Measurements from ENCODE around the gene GOLT1A.

Gene GOLT1A

GRCh38 chr1:204216880-204217647 lies 3.3 kb upstream of the GOLT1A start:
- no peak for DNase-seq

DNA sequence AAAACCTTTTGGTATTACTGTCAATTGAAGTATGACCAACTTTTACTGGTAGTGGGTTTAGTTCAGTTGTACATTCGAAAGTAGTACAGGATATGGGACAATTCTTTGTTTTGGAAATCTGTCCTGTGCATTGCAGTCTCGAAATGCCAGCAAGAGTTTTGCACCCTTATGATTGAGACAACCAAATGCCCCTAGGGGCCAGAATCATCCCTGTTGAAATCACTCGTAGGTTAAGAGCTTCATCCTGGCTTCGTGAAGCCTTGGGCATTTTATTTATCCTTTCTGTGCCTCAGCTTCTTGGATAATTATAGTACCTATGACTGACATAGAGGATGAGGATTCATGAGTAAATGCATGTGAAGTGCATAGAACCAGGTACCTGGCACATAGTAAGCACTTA lies 2.4 kb upstream of the GOLT1A start:
- DNase-seq = no peak

DNA sequence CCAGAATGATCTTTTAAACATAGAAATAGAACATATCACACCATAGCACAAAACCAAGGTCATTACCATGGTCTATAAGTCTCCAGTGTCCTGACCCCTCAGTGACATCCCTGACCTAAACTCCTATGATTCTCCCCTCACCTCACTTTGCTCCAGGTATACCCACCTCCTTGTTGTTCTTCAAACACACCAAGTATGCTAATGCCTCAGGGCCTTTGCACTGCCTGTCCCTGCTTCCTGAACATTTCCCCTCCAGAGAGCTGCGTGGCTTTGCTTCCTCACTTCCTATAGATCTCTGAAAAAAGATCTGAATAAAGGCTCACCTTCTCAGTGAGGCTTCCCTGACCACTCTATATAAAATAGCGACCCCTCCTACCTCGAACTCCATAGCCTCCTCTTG lies 1.1 kb downstream of the GOLT1A start:
- no peak for DNase-seq

DNA sequence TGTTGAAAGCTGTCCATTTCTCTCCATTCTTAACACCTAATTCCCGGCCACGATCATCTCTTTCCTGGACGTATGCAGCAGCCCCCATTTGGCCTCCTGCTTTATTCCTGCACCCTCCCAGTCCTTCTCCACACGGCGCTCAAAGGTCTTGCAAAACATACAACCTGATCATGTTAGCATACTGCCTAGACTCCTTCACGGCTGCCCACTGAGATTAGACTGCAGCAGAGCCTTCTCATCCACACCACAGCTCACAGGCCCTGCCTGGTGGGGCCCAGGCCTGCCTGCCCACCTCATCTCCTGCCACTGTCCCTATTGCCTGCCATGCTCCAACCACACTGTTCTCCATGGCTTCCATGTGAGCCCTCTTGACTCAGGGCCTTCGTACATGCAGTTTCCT lies 2.7 kb downstream of the GOLT1A start:
- DNase-seq = no peak

DNA sequence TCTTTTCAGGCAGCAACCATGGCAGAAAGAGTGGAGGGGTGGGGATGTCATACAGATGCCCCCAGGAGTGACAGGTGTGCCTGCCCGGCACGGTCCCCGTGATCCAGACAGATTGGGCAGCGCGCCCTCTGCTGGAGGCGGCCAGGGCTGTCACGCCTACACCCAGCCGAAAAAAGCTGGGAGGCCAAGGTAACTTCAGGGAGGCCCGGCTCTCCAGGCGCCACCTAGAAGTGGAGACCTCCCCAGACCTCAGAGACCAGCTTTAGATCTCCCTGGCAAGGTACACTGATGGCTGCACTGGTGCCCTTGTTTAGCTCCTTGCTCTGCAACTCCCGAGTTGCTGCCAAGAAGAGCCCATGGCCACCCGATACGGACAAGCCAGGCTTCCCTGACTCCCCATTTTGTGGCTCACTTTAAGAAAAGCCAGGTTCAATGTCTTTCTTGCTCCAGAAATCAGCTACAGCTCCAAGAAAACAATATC lies 6.6 kb downstream of the GOLT1A start:
- peak; percentile 24 for DNase-seq

- no peak for DNase-seq
Observed at GRCh38 chr1:204206121-204206520, 7.7 kb downstream of the GOLT1A start.

- DNase-seq = no peak
Observed at GRCh38 chr1:204205486-204205885, 8.3 kb downstream of the GOLT1A start.

DNA sequence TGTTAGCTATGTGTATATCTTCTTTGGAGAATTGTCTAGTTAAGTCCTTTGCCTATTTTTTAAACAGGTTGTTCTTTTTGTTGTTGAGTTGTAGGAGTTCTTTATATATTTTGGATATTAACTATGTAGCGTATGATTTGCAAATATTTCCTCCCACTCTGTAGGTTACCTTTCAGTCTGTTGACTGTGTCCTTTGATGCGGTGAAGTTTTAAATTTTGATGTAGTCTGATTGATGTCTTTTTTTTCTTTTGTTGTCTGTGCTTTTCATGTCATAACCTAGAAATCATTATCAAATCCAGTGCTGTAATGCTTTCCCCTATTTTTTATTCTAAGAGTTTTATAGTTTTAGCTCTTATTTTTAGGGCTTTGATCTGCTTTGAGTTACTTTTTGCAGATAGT lies 8.8 kb downstream of the GOLT1A start:
- no peak for DNase-seq

GRCh38 chr1:204203206-204203767 lies 10.5 kb downstream of the GOLT1A start:
- DNase-seq = no peak

- DNase-seq = no peak
Observed at GRCh38 chr1:204202481-204202880, 11.3 kb downstream of the GOLT1A start.

- no peak for DNase-seq
Observed at GRCh38 chr1:204201348-204202040, 12.3 kb downstream of the GOLT1A start.

- no peak for DNase-seq
Observed at GRCh38 chr1:204199579-204199978, 14.2 kb downstream of the GOLT1A start.

- no peak for DNase-seq
Observed at GRCh38 chr1:204198348-204199340, 15.1 kb downstream of the GOLT1A start.

GRCh38 chr1:204197068-204197467 lies 16.7 kb downstream of the GOLT1A start:
- no peak for DNase-seq

GRCh38 chr1:204196068-204196795 lies 17.6 kb downstream of the GOLT1A start, which contains the start of gene KISS1:
Gene KISS1, minus strand, starts transcription at chr1:204196491. Its CDS starts 3,615 bp downstream, at chr1:204192876.
- DNase-seq = no peak

GRCh38 chr1:204194771-204195170 lies 19.0 kb downstream of the GOLT1A start:
- DNase-seq = no peak

DNA sequence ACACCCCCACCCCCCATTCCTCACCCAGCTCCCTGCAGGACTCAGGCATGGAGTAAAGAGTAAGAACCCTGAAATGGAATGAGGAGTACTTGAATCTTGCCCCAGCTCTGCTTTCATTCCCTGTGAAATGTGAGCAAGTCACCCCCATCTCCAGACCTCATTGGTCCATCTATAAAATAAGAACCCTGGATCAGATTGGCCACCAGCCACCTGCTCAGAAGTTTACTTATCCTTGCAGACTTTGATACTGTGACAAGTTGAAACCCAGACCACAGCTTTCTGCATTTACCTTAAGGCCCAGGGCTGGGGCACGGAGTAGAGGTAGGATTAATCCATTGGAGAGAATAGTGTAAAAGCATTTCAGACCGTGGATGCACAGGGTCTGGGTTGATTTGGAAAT lies 19.7 kb downstream of the GOLT1A start:
- DNase-seq = no peak

DNA sequence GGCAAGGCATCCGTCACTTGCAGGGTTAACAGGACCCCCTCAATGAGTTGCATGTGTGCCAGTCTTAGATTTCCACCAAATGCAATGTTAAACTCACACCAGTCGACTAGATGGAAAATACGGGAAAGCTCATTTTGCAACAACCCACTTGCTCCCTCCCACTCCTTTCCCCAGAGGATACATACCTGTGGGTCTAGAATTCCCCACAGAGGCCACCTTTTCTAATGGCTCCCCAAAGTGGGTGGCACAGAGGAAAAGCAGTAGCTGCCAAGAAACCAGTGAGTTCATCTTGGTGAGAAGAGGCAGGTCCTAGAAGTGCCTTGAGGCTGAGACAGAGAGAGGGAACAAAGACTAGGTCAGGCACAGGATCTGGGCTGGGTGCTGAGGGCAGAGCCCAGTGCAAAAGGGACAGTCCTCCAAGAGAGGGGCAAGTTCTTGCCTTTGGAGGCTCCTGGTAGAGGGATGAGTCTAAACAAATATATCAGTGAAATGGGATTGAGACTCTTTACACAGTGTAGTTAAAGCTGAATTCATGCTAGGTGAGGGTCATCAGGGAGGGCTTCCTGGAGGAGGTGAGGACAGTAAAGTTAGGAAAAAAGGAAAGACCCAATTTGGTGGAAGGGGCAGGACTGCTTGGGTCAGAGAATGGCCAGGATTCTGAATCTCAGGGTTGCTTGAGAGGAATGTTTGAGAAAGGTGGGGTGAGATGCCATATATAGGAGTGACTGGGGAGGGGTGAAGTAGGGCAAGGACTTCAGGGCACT lies 21.0 kb downstream of the GOLT1A start:
- no peak for DNase-seq

GRCh38 chr1:204192046-204192445 lies 21.7 kb downstream of the GOLT1A start:
- no peak for DNase-seq

DNA sequence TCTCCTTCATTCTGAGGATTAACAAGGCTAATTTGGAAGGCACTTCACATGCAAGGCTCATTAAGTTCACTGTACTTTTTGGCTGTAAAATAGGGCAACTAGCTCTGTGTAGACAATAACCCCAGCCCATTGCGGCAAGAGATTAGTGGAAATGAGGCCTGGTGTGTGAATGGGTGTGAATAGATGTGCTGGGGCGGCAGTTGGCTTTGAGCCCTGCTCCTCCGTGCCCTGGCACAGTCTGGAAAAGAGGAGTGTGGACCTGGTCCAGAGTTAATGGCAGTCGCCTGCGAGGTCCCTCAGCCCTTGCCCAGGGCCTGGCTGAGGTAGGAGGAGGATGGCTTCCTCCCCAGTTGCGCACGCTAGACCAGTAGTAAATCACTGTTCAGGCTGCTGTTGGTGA lies 22.3 kb downstream of the GOLT1A start:
- no peak for DNase-seq
